HepG2 (cell line): ENCODE data around the gene C2CD3. TPM values are rescaled to one million over a fixed set of nuclear protein-coding genes. Genes with fewer than 3 reads are reported as not detected.
A peak's percentile ranks its signal among the peaks of the same experiment; 100 is the strongest.

Experiments used
- BCL6 ChIP-seq: IDR thresholded peaks from 2 replicates; pipeline ENCODE4 v1.6.1; 2016; ENCODE audit warnings: missing genetic modification reagents, missing compliant biosample characterization
- CENPX ChIP-seq: sonication (generic); formaldehyde crosslinking; IDR thresholded peaks from 2 replicates; pipeline ENCODE4 v1.9.0; 2021; ENCODE audit warnings: mild to moderate bottlenecking, missing genetic modification reagents, moderate library complexity
- CREB1 ChIP-seq, 2 experiments: fragments of 450-650 bp in 1 of 2; IDR thresholded peaks; 2 replicates each; pipeline ENCODE4 v1.6.1; 2016 to 2017; ENCODE audit warnings: control low read depth in 1 of 2, mild to moderate bottlenecking in 1 of 2, missing compliant biosample characterization in 1 of 2, missing genetic modification characterization in 1 of 2
- CSRNP2 ChIP-seq: sonication (generic); formaldehyde crosslinking; conservative IDR thresholded peaks from 2 replicates; pipeline ENCODE4 v1.8.0; 2022; ENCODE audit warnings: low read depth, missing genetic modification reagents
- DMTF1 ChIP-seq: sonication (generic); formaldehyde crosslinking; IDR thresholded peaks from 2 replicates; pipeline ENCODE4 v1.4.0; 2020; ENCODE audit warnings: mild to moderate bottlenecking, missing genetic modification reagents
- E2F2 ChIP-seq: sonication (generic); formaldehyde crosslinking; IDR thresholded peaks from 2 replicates; pipeline ENCODE4 v1.4.0; 2020; ENCODE audit warnings: missing genetic modification reagents, borderline replicate concordance
- GABPB1 ChIP-seq: IDR thresholded peaks from 2 replicates; pipeline ENCODE4 v1.6.1; 2016; ENCODE audit warnings: mild to moderate bottlenecking, missing genetic modification reagents, moderate library complexity, missing compliant biosample characterization
- HNF1B ChIP-seq: sonication (generic); formaldehyde crosslinking; IDR thresholded peaks from 2 replicates; pipeline ENCODE4 v1.5.1; 2020; ENCODE audit warnings: mild to moderate bottlenecking, moderate library complexity, missing genetic modification reagents
- NFE2 ChIP-seq: sonication (generic); formaldehyde crosslinking; IDR thresholded peaks from 2 replicates; pipeline ENCODE4 v1.4.0; 2020; ENCODE audit warnings: missing genetic modification reagents
- RNF219 ChIP-seq: sonication (generic); formaldehyde crosslinking; IDR thresholded peaks from 2 replicates; pipeline ENCODE4 v1.5.0; 2020; ENCODE audit warnings: mild to moderate bottlenecking, missing genetic modification reagents
- SATB2 ChIP-seq: sonication (generic); formaldehyde crosslinking; IDR thresholded peaks from 2 replicates; pipeline ENCODE4 v1.5.0; 2020; ENCODE audit warnings: missing genetic modification reagents
- SP4 ChIP-seq: sonication (generic); formaldehyde crosslinking; IDR thresholded peaks from 2 replicates; pipeline ENCODE4 v1.8.1; 2023; ENCODE audit warnings: mild to moderate bottlenecking, missing genetic modification reagents
- TAF15 ChIP-seq: fragments of 200-400 bp; formaldehyde crosslinking; IDR thresholded peaks from one replicate; pipeline ENCODE4 v1.6.1; 2018; ENCODE audit warnings: mild to moderate bottlenecking, low read depth, low read length; ENCODE audit not compliant: poor library complexity, severe bottlenecking
- TBP ChIP-seq: sonication (generic); formaldehyde crosslinking; IDR thresholded peaks from 2 replicates; pipeline ENCODE4 v1.5.0; 2020; ENCODE audit warnings: missing genetic modification reagents
- WIZ ChIP-seq: sonication (generic); formaldehyde crosslinking; IDR thresholded peaks from 2 replicates; pipeline ENCODE4 v1.5.1; 2020; ENCODE audit warnings: mild to moderate bottlenecking, missing genetic modification reagents
- ZFP36L2 ChIP-seq: sonication (generic); formaldehyde crosslinking; IDR thresholded peaks from 2 replicates; pipeline ENCODE4 v1.4.0; 2020; ENCODE audit warnings: missing genetic modification reagents
- ZFP90 ChIP-seq: sonication (generic); formaldehyde crosslinking; IDR thresholded peaks from 2 replicates; pipeline ENCODE4 v1.8.0; 2022; ENCODE audit warnings: missing genetic modification reagents, mild to moderate bottlenecking, inconsistent platforms, borderline replicate concordance
- ZNF414 ChIP-seq: sonication (generic); formaldehyde crosslinking; IDR thresholded peaks from 2 replicates; pipeline ENCODE4 v1.5.0; 2020; ENCODE audit warnings: missing genetic modification reagents
- ZNF674 ChIP-seq: sonication (generic); formaldehyde crosslinking; IDR thresholded peaks from 2 replicates; pipeline ENCODE4 v1.5.0; 2020; ENCODE audit warnings: low read depth, mild to moderate bottlenecking, missing genetic modification reagents
- ZSCAN12 ChIP-seq: sonication (generic); formaldehyde crosslinking; IDR thresholded peaks from 2 replicates; pipeline ENCODE4 v1.9.0; 2021; ENCODE audit warnings: mild to moderate bottlenecking, missing genetic modification reagents
- polyA plus RNA-seq, 8 experiments: library from polyadenylated mRNA; depleted of rRNA in 3 of 8; stranded (reverse) in 7 of 8; unstranded in 1 of 8; fragments of >200 nt; fragmentation: Illumina TruSeq in 4 of 8; extraction: Trizol in 4 of 8; gene quantifications; 2 replicates each; pipeline versions ENCODE4 v1.2.1 to v1.2.3, GENCODE V29; 2011 to 2016; ENCODE audit warnings: low read depth in 4 of 8, missing spikeins in 1 of 8, mixed read lengths in 1 of 8; ENCODE audit not compliant: insufficient read depth in 1 of 8
- total RNA-seq, 5 experiments: library from RNA; depleted of rRNA; stranded (reverse); fragments of >200 nt; fragmentation: Illumina TruSeq; extraction: Trizol; gene quantifications; 2 replicates each; pipeline ENCODE4 v1.2.3, GENCODE V29; 2016; ENCODE audit warnings: low read depth in 1 of 5

C2CD3 gene
- total and polyA plus RNA-seq, 2 of the 13 experiments (the other 11 are each of a cell fraction or from before 2014, with no cell fraction given), result 5.5 to 6.4 TPM

GRCh38 chr11:74018331-74019005 is 152.3 kb downstream of the C2CD3 start (continued):
- TF ChIP-seq E2F2 (no peak), ZNF674 (CRISPR knock-in tag) (no peak), RNF219 (CRISPR knock-in tag) (no peak), ZSCAN12 (no peak), DMTF1 (CRISPR knock-in tag) (no peak), SATB2 (CRISPR knock-in tag) (no peak), TBP (CRISPR knock-in tag) (no peak), SP4 (CRISPR knock-in tag) (no peak), GABPB1 (CRISPR knock-in tag) (no peak), CSRNP2 (CRISPR knock-in tag) (no peak), CENPX (CRISPR knock-in tag) (no peak), HNF1B (peak; percentile 91), ZFP90 (peak; percentile 69; the same call in 1 of the 2 replicates), CREB1 (IDR thresholded peaks at IDR 0.05) (no peak), CREB1 (CRISPR knock-in tag; IDR thresholded peaks at IDR 0.05) (no peak), ZNF414 (CRISPR knock-in tag) (no peak), ZFP36L2 (CRISPR knock-in tag) (no peak), NFE2 (CRISPR knock-in tag) (no peak), TAF15 (no peak), BCL6 (peak; percentile 50), WIZ (CRISPR knock-in tag) (no peak)
